Transverse colon (tissue), 4 donors: Measurements from ENCODE around the gene ZNF644.
"Not testable (repeated sequence)": the region's sequence is repeated elsewhere in the genome, so short reads cannot be mapped to it uniquely, and the experiment has no call there.

Experiments
- EP300 ChIP-seq: sonication (generic); formaldehyde crosslinking; IDR thresholded peaks from one replicate; pipeline ENCODE4 v1.6.1; 2017; ENCODE audit warnings: antibody characterized with exemption, low read depth
- POLR2A ChIP-seq: fragments of 450-650 bp; IDR thresholded peaks from one replicate; pipeline ENCODE4 v1.6.1; 2016; ENCODE audit warnings: antibody characterized with exemption, mild to moderate bottlenecking, moderate library complexity
- POLR2AphosphoS5 ChIP-seq, 3 donors: sonication (generic); formaldehyde crosslinking; IDR thresholded peaks; one replicate each; pipeline ENCODE4 v1.6.1; 2016; ENCODE audit warnings: antibody characterized with exemption in 3 of 3
- TF ChIP-seq, protein P1 (sequence below), 5 experiments: fragments of 200-600 bp in 3 of 5; fragments of 450-650 bp in 2 of 5; sonication (generic) in 3 of 5; IDR thresholded peaks; 1 replicate in 2 of 5; 2 replicates in 3 of 5; pipeline ENCODE4 v1.5.1; 2016 to 2017; ENCODE audit warnings: antibody characterized with exemption in 5 of 5, inconsistent platforms in 3 of 5, mild to moderate bottlenecking in 2 of 5, moderate library complexity in 1 of 5

DNA sequence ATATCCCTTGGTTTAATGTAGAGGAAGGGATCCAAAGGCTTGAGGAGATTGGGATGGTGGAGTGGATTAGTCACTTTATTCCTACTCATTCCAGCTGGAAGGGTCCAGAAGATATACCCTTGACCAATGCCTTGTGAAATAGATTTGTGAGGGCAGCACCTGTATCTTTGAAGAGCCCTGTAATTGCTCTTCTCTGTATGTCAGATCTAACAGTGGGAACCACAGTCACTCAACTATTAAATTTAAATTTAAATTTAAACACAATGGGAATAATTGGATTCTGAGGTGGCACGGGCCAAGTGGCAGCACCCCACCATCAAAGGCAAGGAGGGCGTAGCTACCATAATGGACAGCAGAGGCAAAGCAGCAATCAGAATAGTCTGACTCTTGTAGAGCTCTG, 20.5 kb upstream of the ZNF644 start:
- TF ChIP-seq, protein P1, sequence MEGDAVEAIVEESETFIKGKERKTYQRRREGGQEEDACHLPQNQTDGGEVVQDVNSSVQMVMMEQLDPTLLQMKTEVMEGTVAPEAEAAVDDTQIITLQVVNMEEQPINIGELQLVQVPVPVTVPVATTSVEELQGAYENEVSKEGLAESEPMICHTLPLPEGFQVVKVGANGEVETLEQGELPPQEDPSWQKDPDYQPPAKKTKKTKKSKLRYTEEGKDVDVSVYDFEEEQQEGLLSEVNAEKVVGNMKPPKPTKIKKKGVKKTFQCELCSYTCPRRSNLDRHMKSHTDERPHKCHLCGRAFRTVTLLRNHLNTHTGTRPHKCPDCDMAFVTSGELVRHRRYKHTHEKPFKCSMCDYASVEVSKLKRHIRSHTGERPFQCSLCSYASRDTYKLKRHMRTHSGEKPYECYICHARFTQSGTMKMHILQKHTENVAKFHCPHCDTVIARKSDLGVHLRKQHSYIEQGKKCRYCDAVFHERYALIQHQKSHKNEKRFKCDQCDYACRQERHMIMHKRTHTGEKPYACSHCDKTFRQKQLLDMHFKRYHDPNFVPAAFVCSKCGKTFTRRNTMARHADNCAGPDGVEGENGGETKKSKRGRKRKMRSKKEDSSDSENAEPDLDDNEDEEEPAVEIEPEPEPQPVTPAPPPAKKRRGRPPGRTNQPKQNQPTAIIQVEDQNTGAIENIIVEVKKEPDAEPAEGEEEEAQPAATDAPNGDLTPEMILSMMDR (IDR thresholded peaks at IDR 0.05) = not testable (repeated sequence)
- TF ChIP-seq EP300; POLR2A; POLR2AphosphoS5 (IDR thresholded peaks at IDR 0.05): not testable (repeated sequence)
